Measurements from ENCODE around the gene OTOS.

DNA sequence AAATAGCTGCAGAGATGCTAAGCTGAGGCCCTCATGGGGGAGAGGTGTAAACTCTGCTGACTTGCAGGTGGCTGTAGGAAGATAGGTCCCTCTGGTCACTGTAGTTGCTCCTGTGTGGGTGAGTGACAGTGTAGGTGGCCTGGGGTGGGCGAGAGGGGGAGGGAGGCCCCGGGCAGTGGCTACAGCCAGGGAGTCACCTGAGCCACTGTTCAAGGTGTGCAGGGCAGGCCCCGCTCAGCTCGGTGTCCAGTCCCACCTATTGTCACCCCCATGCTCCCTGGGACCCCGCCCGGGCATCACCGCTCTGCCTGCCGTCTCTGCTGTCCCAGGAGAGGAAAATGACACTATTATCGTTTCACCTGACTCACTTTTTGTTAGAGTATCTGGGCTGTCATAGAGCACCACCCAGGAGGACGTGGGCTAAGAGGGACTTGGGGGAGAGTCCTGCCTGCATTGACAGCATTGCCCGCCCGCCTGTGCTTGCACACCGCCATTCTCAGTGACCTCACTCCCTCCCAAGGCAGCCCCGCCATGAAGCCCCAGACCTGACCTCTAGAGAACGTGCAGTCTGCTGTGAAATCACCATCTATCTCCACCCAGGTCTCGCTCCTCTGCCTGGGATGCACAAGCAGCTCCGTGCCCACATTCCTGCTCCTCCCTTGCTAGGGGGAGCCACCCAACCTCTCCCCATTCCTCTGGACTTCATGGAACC lies 33.5 kb downstream of the OTOS start:
- TF ChIP-seq ZNF384 (IDR thresholded peaks at IDR 0.05), result no peak
- no peak for TF ChIP-seq HDGF (IDR thresholded peaks at IDR 0.05; ENCODE audit: borderline replicate concordance)
- TF ChIP-seq LEF1 (IDR thresholded peaks at IDR 0.05; ENCODE audit: borderline replicate concordance), result no peak
- no peak for TF ChIP-seq TARDBP (IDR thresholded peaks at IDR 0.05)
- no peak for TF ChIP-seq SP1 (IDR thresholded peaks at IDR 0.05)
- no peak for TF ChIP-seq ELF4 (IDR thresholded peaks at IDR 0.05)
- no peak for TF ChIP-seq BHLHE40 (IDR thresholded peaks at IDR 0.05; ENCODE audit: borderline replicate concordance)
- TF ChIP-seq FOXM1 (IDR thresholded peaks at IDR 0.05; ENCODE audit: borderline replicate concordance), result no peak

Measured in HEK293T (cell line).